Lower lobe of right lung (tissue), 2 donors: ENCODE results near the gene ETS2. TPM values are rescaled to one million over a fixed set of nuclear protein-coding genes. Genes with fewer than 3 reads are reported as not detected.

Source experiments
- ATAC-seq, 2 donors: fragments of 200-7000 bp; cut with Tn5 transposase; one replicate each; pipeline ENCODE4 v1.9.1; 2020 to 2022; ENCODE audit warnings: mild to moderate bottlenecking in 2 of 2, moderate library complexity in 2 of 2
- DNase-seq: peaks from one replicate; pipeline ENCODE4 v3.0.0-alpha.2; 2020
- H3K27ac ChIP-seq: fragments of 200-600 bp; one replicate; pipeline ENCODE4 v1.8.0; 2022
- H3K27me3 ChIP-seq: fragments of 200-600 bp; one replicate; pipeline ENCODE4 v1.8.0; 2022; ENCODE audit warnings: low read depth
- H3K36me3 ChIP-seq: fragments of 200-600 bp; one replicate; pipeline ENCODE4 v1.8.0; 2022; ENCODE audit warnings: mild to moderate bottlenecking
- H3K4me1 ChIP-seq: fragments of 200-600 bp; one replicate; pipeline ENCODE4 v1.8.0; 2022
- H3K4me3 ChIP-seq: fragments of 200-600 bp; one replicate; pipeline ENCODE4 v1.8.0; 2022; ENCODE audit warnings: mild to moderate bottlenecking
- H3K9me3 ChIP-seq: fragments of 200-600 bp; one replicate; pipeline ENCODE4 v1.8.0; 2022
- CTCF ChIP-seq: fragments of 200-600 bp; IDR thresholded peaks from one replicate; pipeline ENCODE4 v1.8.0; 2022; ENCODE audit warnings: antibody characterized with exemption, mild to moderate bottlenecking
- intact Hi-C: fragments of 100-400 bp; cut with DNase I; formaldehyde crosslinking; loops from one replicate; pipeline ENCODE4 v1.11.0; 2022
- total RNA-seq: library from RNA; stranded (reverse); fragmentation: NEBNext Ultra II Directional; extraction: Animal tissue kit (Norgen Biotek cat#: 25700); gene quantifications from one replicate; pipeline ENCODE4 v1.2.1, GENCODE V29; 2021
- donor health status: DM: no; HTN: yes; CAD: no; lungs with severe emphysema.

ETS2 gene
- total RNA-seq, 1 donor from 2014 or later = 160 TPM

- ATAC-seq (no peak), DNase-seq (no peak)
- intact Hi-C loops = no loop called here
- Histone ChIP-seq H3K27ac (no peak overlapping the region), H3K27me3 (no peaks in the 10 kb centered on the region), H3K4me1 (no peaks in the 10 kb centered on the region), H3K4me3 (no peak overlapping the region), H3K36me3 (no peaks in the 10 kb centered on the region), H3K9me3 (no peaks in the 10 kb centered on the region)
- no peak for TF ChIP-seq CTCF
Measured at GRCh38 chr21:38861989-38862683, 56.4 kb downstream of the ETS2 start.

GRCh38 chr21:38863291-38863690 lies 57.6 kb downstream of the ETS2 start:
- no peaks in the 10 kb centered on the region for H3K9me3 ChIP-seq
- no peaks in the 10 kb centered on the region for H3K27me3 ChIP-seq
- no peak overlapping the region for H3K27ac ChIP-seq
- ATAC-seq (no peak), DNase-seq (no peak)
- no peaks in the 10 kb centered on the region for H3K36me3 ChIP-seq
- no peak for TF ChIP-seq CTCF
- H3K4me3 ChIP-seq = no peak overlapping the region
- no peaks in the 10 kb centered on the region for H3K4me1 ChIP-seq
- intact Hi-C loops = no loop called here

GRCh38 chr21:38863843-38864363 lies 58.2 kb downstream of the ETS2 start:
- H3K4me3 ChIP-seq = no peak overlapping the region
- no peaks in the 10 kb centered on the region for H3K27me3 ChIP-seq
- H3K36me3 ChIP-seq = no peaks in the 10 kb centered on the region
- intact Hi-C loops = no loop called here
- H3K4me1 ChIP-seq = no peaks in the 10 kb centered on the region
- H3K27ac ChIP-seq = no peak overlapping the region
- DNase-seq = no peak
- TF ChIP-seq CTCF = no peak
- no peak for ATAC-seq
- H3K9me3 ChIP-seq = no peaks in the 10 kb centered on the region

GRCh38 chr21:38864964-38865363 lies 59.2 kb downstream of the ETS2 start:
- Histone ChIP-seq H3K9me3 (no peaks in the 10 kb centered on the region), H3K4me3 (no peak overlapping the region), H3K27me3 (no peaks in the 10 kb centered on the region), H3K27ac (no peak overlapping the region), H3K4me1 (no peaks in the 10 kb centered on the region), H3K36me3 (no peaks in the 10 kb centered on the region)
- ATAC-seq (no peak), DNase-seq (no peak)
- intact Hi-C loops = no loop called here
- TF ChIP-seq CTCF = no peak

GRCh38 chr21:38869196-38869595 lies 63.5 kb downstream of the ETS2 start:
- Histone ChIP-seq H3K4me3 (no peak overlapping the region), H3K36me3 (no peaks in the 10 kb centered on the region), H3K4me1 (no peaks in the 10 kb centered on the region), H3K27ac (no peak overlapping the region), H3K27me3 (no peaks in the 10 kb centered on the region), H3K9me3 (no peaks in the 10 kb centered on the region)
- intact Hi-C loops = no loop called here
- no peak for DNase-seq
- TF ChIP-seq CTCF = no peak
- ATAC-seq = peak in 1 of 2 donors; percentile 31
